ENCODE data around the gene ATF6. TPM values are rescaled to one million over a fixed set of nuclear protein-coding genes. Genes with fewer than 3 reads are reported as not detected.

Gene ATF6
- total RNA-seq, 1 experiment from 2014 or later: 16.4 TPM

GRCh38 chr1:161958425-161958824, 192.3 kb downstream of the ATF6 start:
- Histone ChIP-seq H3K27me3 (ENCODE audit: control insufficient read depth, insufficient read depth, low read length) (no peaks in the 10 kb centered on the region), H3K4me3 (ENCODE audit: low read depth in 2 of 2, low read length in 2 of 2) (no peak overlapping the region), H3K9me3 (ENCODE audit: control insufficient read depth, insufficient read depth, low read depth, low read length) (no peaks in the 10 kb centered on the region), H3K27ac (ENCODE audit: low read length) (no peak overlapping the region), H3K4me1 (ENCODE audit: control insufficient read depth, insufficient read depth, low read length) (peaks cover 7% of the 10 kb centered on the region), H3K36me3 (ENCODE audit: control insufficient read depth, insufficient read depth, low read length) (no peaks in the 10 kb centered on the region)
- ATAC-seq: no peak
- ChIA-PET CTCF (no interaction called here), POLR2A (no interaction called here)
- no TSS peak for BruUV-seq (replicated peaks)
- intact Hi-C loops (cut with micrococcal nuclease; ENCODE audit: unreplicated experiment): no loop called here
- in situ Hi-C loops (cut with HindIII; ENCODE audit: low pct_unique_long_range_greater_than_20kb, low sequenced_read_pairs): no loop called here
- DNase-seq (ENCODE audit: low read depth, low spot score): no peak
- TF ChIP-seq, protein P1, sequence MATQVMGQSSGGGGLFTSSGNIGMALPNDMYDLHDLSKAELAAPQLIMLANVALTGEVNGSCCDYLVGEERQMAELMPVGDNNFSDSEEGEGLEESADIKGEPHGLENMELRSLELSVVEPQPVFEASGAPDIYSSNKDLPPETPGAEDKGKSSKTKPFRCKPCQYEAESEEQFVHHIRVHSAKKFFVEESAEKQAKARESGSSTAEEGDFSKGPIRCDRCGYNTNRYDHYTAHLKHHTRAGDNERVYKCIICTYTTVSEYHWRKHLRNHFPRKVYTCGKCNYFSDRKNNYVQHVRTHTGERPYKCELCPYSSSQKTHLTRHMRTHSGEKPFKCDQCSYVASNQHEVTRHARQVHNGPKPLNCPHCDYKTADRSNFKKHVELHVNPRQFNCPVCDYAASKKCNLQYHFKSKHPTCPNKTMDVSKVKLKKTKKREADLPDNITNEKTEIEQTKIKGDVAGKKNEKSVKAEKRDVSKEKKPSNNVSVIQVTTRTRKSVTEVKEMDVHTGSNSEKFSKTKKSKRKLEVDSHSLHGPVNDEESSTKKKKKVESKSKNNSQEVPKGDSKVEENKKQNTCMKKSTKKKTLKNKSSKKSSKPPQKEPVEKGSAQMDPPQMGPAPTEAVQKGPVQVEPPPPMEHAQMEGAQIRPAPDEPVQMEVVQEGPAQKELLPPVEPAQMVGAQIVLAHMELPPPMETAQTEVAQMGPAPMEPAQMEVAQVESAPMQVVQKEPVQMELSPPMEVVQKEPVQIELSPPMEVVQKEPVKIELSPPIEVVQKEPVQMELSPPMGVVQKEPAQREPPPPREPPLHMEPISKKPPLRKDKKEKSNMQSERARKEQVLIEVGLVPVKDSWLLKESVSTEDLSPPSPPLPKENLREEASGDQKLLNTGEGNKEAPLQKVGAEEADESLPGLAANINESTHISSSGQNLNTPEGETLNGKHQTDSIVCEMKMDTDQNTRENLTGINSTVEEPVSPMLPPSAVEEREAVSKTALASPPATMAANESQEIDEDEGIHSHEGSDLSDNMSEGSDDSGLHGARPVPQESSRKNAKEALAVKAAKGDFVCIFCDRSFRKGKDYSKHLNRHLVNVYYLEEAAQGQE (IDR thresholded peaks at IDR 0.05; ENCODE audit: insufficient read depth in 1 of 2, low read depth in 2 of 2, low read length in 1 of 2): no peak
- TF ChIP-seq, protein P2, sequence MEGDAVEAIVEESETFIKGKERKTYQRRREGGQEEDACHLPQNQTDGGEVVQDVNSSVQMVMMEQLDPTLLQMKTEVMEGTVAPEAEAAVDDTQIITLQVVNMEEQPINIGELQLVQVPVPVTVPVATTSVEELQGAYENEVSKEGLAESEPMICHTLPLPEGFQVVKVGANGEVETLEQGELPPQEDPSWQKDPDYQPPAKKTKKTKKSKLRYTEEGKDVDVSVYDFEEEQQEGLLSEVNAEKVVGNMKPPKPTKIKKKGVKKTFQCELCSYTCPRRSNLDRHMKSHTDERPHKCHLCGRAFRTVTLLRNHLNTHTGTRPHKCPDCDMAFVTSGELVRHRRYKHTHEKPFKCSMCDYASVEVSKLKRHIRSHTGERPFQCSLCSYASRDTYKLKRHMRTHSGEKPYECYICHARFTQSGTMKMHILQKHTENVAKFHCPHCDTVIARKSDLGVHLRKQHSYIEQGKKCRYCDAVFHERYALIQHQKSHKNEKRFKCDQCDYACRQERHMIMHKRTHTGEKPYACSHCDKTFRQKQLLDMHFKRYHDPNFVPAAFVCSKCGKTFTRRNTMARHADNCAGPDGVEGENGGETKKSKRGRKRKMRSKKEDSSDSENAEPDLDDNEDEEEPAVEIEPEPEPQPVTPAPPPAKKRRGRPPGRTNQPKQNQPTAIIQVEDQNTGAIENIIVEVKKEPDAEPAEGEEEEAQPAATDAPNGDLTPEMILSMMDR (IDR thresholded peaks at IDR 0.05): no peak
- TF ChIP-seq TCF7L2 (IDR thresholded peaks at IDR 0.05; ENCODE audit: low read depth, low read length) (no peak), POLR2AphosphoS5 (IDR thresholded peaks at IDR 0.05; ENCODE audit: low read depth, low read length) (no peak), SIN3A (IDR thresholded peaks at IDR 0.05; ENCODE audit: borderline replicate concordance, insufficient read depth, low read depth, low read length) (no peak)

- in situ Hi-C loops (cut with HindIII; ENCODE audit: low pct_unique_long_range_greater_than_20kb, low sequenced_read_pairs) (no loop called here), intact Hi-C loops (cut with micrococcal nuclease; ENCODE audit: unreplicated experiment) (no loop called here)
- ChIA-PET CTCF (no interaction called here), POLR2A (no interaction called here)
- no TSS peak for BruUV-seq (replicated peaks)
- TF ChIP-seq, protein P1 (IDR thresholded peaks at IDR 0.05; ENCODE audit: insufficient read depth in 1 of 2, low read depth in 2 of 2, low read length in 1 of 2): no peak
- no peak for TF ChIP-seq POLR2AphosphoS5 (IDR thresholded peaks at IDR 0.05; ENCODE audit: low read depth, low read length)
- TF ChIP-seq TCF7L2 (IDR thresholded peaks at IDR 0.05; ENCODE audit: low read depth, low read length): no peak
- TF ChIP-seq, protein P2 (IDR thresholded peaks at IDR 0.05): no peak
- TF ChIP-seq SIN3A (IDR thresholded peaks at IDR 0.05; ENCODE audit: borderline replicate concordance, insufficient read depth, low read depth, low read length): no peak
- Histone ChIP-seq H3K27ac (ENCODE audit: low read length) (0 out of 2 replicates have a peak overlapping the region, but pooled peaks have one; percentile 8), H3K27me3 (ENCODE audit: control insufficient read depth, insufficient read depth, low read length) (no peaks in the 10 kb centered on the region), H3K4me3 (ENCODE audit: low read depth in 2 of 2, low read length in 2 of 2) (peak overlapping the region; percentile 5 to 31), H3K36me3 (ENCODE audit: control insufficient read depth, insufficient read depth, low read length) (no peaks in the 10 kb centered on the region), H3K4me1 (ENCODE audit: control insufficient read depth, insufficient read depth, low read length) (peaks cover 7% of the 10 kb centered on the region), H3K9me3 (ENCODE audit: control insufficient read depth, insufficient read depth, low read depth, low read length) (no peaks in the 10 kb centered on the region)
- ATAC-seq (peak; percentile 81), DNase-seq (ENCODE audit: low read depth, low spot score) (no peak)
Measured at GRCh38 chr1:161962091-161962887, 196.2 kb downstream of the ATF6 start.

Measured in Panc1 (cell line).